Naive thymus-derived CD8-positive, alpha-beta T cell (primary cell): ENCODE data around the gene SMS. TPM values are rescaled to one million over a fixed set of nuclear protein-coding genes. Genes with fewer than 3 reads are reported as not detected.

Experiments
- ATAC-seq, 2 donors: fragments of 150-1000 bp; cut with Tn5 transposase in 1 of 2; sonication (Bioruptor Pico), chemical (Tn5 transposase) in 1 of 2; 1 replicate in 1 of 2; 2 replicates in 1 of 2; pipeline ENCODE4 v1.10.0; 2021; ENCODE audit warnings: mild to moderate bottlenecking in 2 of 2, moderate library complexity in 2 of 2
- POLR2A ChIA-PET: fragments of 350-600 bp; sonication (Branson Sonifier 250); formaldehyde crosslinking; loops from one replicate; lab custom pipeline; 2021; ENCODE audit warnings: antibody characterized with exemption; lab: Charles Lee
- DNase-seq, 10 donors: peaks; one replicate each; pipeline versions ENCODE4 v3.0.0 to v3.0.0-alpha.2; 2020 to 2022
- H3K27ac Mint-ChIP-seq, 10 donors: one replicate each; pipeline ENCODE4 v1.8.0; 2020 to 2022; ENCODE audit warnings: mild to moderate bottlenecking in 10 of 10, mixed read lengths in 10 of 10, moderate library complexity in 4 of 10, inconsistent platforms in 1 of 10
- H3K27me3 Mint-ChIP-seq, 5 donors: one replicate each; pipeline ENCODE4 v1.8.0; 2021 to 2022; ENCODE audit warnings: mixed read lengths in 5 of 5
- H3K36me3 Mint-ChIP-seq, 3 donors: one replicate each; pipeline ENCODE4 v1.8.0; 2020 to 2022; ENCODE audit warnings: mixed read lengths in 3 of 3, mild to moderate bottlenecking in 2 of 3, inconsistent platforms in 1 of 3
- H3K4me1 Mint-ChIP-seq, 4 donors: one replicate each; pipeline ENCODE4 v1.8.0; 2021 to 2022; ENCODE audit warnings: mixed read lengths in 4 of 4
- H3K4me3 Mint-ChIP-seq, 10 donors: one replicate each; pipeline ENCODE4 v1.8.0; 2020 to 2022; ENCODE audit warnings: mild to moderate bottlenecking in 10 of 10, mixed read lengths in 10 of 10, moderate library complexity in 6 of 10, inconsistent platforms in 1 of 10
- H3K9me3 Mint-ChIP-seq, 9 donors: one replicate each; pipeline ENCODE4 v1.8.0; 2020 to 2022; ENCODE audit warnings: mixed read lengths in 9 of 9, mild to moderate bottlenecking in 3 of 9, inconsistent platforms in 1 of 9, moderate library complexity in 1 of 9
- polyA plus RNA-seq, 3 donors: library from polyadenylated mRNA; unstranded; fragments of 300-500 nt; fragmentation: Illumina TruSeq; gene quantifications; one replicate each; pipeline ENCODE4 v1.2.3, GENCODE V29; 2021
- total RNA-seq, 8 experiments: library from RNA in 2 of 8; stranded (reverse) in 2 of 8; gene quantifications; one replicate each; pipeline ENCODE4 v1.2.3 and lab custom pipeline; 2021 to 2026

The SMS gene
- total and polyA plus RNA-seq, 5 experiments from 2014 or later = 19.2 to 39.5 (median 32.7) TPM

DNA sequence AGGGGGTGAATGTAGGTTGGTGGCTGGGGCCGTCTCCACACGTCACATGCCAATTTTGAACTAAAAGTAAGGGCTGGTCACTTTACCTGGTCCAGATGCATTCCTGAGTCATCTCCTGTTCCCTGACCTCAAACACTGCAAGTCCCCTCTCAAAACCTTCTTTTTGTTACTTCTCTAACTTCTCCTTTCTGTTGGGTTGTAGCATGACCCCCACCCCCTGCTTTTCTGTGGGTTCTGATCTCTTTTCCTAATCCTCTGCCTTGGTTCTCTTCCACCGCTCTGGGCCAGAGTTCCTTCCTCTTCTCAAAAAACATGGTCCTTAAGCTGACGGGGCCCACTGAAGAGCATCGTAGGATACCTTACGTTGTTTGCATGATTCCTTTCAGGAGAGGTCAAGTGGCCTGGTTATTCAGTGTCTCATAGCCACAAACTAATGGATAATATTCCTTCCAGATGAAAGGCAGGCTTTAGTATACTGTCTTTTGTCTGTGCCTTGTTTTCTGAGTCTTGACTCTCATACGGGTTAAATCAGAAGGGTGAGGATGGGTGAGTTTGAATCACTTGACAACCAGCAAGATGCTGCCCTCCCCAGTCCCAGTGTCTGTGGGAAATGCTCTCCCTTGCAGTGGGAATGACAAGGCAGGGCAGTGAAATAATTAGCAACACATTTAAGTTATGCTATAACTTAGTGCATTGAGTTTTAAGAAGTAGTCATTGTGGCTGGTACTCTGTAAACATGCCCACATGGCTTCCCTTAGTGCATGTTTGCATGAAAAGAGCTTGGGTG is 15.1 kb downstream of the SMS start:
- no peaks in the 10 kb centered on the region for H3K9me3 Mint-ChIP-seq
- DNase-seq (no peak), ATAC-seq (no peak)
- peaks cover 17 to 52% (median 46%) of the 10 kb centered on the region in 4 donors for H3K4me1 Mint-ChIP-seq
- peaks cover 0 to 4% (median 0%) of the 10 kb centered on the region in 3 donors for H3K36me3 Mint-ChIP-seq
- peak overlapping the region in 1 of 10 donors; percentile 65 for H3K27ac Mint-ChIP-seq
- no peak overlapping the region for H3K4me3 Mint-ChIP-seq
- no peaks in the 10 kb centered on the region for H3K27me3 Mint-ChIP-seq
- POLR2A ChIA-PET = no interaction called here

DNA sequence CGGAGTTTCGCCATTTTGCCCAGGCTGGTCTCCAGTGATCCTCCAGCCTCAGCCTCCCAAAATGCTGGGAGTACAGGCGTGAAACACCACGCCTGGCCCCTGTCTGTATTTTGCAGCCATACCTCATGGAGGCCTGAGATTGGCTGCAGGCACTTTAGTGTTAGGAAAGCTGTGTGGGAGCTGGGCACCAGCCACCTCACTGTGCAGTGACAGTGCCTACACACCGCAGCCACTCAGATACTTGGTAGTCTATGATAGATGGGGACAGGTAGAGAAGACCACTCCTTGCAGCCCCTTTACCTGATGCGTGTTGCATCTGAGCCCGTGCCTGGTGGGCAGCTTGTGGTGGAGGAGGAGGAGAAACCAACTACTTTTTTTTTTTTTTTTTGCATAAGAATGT is 16.3 kb downstream of the SMS start:
- Mint-ChIP-seq H3K36me3 (peaks cover 0 to 4% (median 0%) of the 10 kb centered on the region in 3 donors), H3K27me3 (no peaks in the 10 kb centered on the region), H3K27ac (peak overlapping the region in 1 of 10 donors; percentile 49), H3K4me1 (peaks cover 14 to 52% (median 47%) of the 10 kb centered on the region in 4 donors), H3K9me3 (no peaks in the 10 kb centered on the region), H3K4me3 (no peak overlapping the region)
- DNase-seq (no peak), ATAC-seq (no peak)
- POLR2A ChIA-PET = no interaction called here

DNA sequence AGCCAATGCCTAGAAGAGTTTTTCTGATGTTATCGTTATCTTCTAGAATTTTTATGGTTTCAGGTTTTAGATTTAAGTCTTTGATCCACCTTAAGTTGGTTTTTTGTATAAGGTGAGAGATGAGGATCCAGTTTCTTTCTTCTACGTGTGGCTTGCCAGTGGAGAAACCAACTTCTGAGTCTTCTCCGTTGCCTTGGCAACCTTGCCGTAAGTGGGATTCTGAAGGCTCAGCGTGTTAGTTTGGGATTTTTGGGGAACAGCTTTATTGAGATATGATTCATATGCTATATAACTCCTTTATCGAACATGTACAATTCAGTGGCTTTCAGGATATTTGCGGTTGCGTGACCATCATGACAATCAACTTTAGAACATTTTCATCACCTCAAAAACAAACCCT is 17.7 kb downstream of the SMS start:
- POLR2A ChIA-PET = no interaction called here
- ATAC-seq = no peak
- H3K27ac Mint-ChIP-seq = no peak overlapping the region

GRCh38 chrX:21958916-21959315 is 18.4 kb downstream of the SMS start:
- POLR2A ChIA-PET = no interaction called here

More for the DNA sequence above, 17.7 kb downstream of the SMS start:
- Mint-ChIP-seq H3K4me1 (peaks cover 13 to 45% (median 43%) of the 10 kb centered on the region in 4 donors), H3K27me3 (no peaks in the 10 kb centered on the region), H3K36me3 (peaks cover 0 to under 1% (median 0%) of the 10 kb centered on the region in 3 donors), H3K9me3 (no peaks in the 10 kb centered on the region), H3K4me3 (no peak overlapping the region)
- no peak for DNase-seq

GRCh38 chrX:21959362-21960051 is 19.0 kb downstream of the SMS start:
- peak overlapping the region in 3 of 10 donors; percentile 22 to 76 (median 37) for H3K27ac Mint-ChIP-seq
- ATAC-seq (no peak), DNase-seq (no peak)
- H3K27me3 Mint-ChIP-seq = no peaks in the 10 kb centered on the region
- H3K4me1 Mint-ChIP-seq = peaks cover 12 to 43% (median 42%) of the 10 kb centered on the region in 4 donors
- no peaks in the 10 kb centered on the region for H3K9me3 Mint-ChIP-seq
- no peaks in the 10 kb centered on the region for H3K36me3 Mint-ChIP-seq
- no peak overlapping the region for H3K4me3 Mint-ChIP-seq
- POLR2A ChIA-PET = no interaction called here

More at GRCh38 chrX:21958916-21959315, 18.4 kb downstream of the SMS start:
- H3K9me3 Mint-ChIP-seq = no peaks in the 10 kb centered on the region
- no peak overlapping the region for H3K4me3 Mint-ChIP-seq
- H3K27ac Mint-ChIP-seq = no peak overlapping the region
- DNase-seq (no peak), ATAC-seq (no peak)
- peaks cover 12 to 43% (median 41%) of the 10 kb centered on the region in 4 donors for H3K4me1 Mint-ChIP-seq
- H3K27me3 Mint-ChIP-seq = no peaks in the 10 kb centered on the region
- no peaks in the 10 kb centered on the region for H3K36me3 Mint-ChIP-seq

GRCh38 chrX:21960569-21961541 is 20.3 kb downstream of the SMS start:
- ATAC-seq (no peak), DNase-seq (no peak)
- peaks cover 10 to 37% (median 36%) of the 10 kb centered on the region in 4 donors for H3K4me1 Mint-ChIP-seq
- no peaks in the 10 kb centered on the region for H3K9me3 Mint-ChIP-seq
- no peaks in the 10 kb centered on the region for H3K27me3 Mint-ChIP-seq
- POLR2A ChIA-PET = no interaction called here
- no peak overlapping the region for H3K4me3 Mint-ChIP-seq
- H3K36me3 Mint-ChIP-seq = no peaks in the 10 kb centered on the region
- H3K27ac Mint-ChIP-seq = peak overlapping the region in 5 of 10 donors; percentile 3 to 34 (median 28)

DNA sequence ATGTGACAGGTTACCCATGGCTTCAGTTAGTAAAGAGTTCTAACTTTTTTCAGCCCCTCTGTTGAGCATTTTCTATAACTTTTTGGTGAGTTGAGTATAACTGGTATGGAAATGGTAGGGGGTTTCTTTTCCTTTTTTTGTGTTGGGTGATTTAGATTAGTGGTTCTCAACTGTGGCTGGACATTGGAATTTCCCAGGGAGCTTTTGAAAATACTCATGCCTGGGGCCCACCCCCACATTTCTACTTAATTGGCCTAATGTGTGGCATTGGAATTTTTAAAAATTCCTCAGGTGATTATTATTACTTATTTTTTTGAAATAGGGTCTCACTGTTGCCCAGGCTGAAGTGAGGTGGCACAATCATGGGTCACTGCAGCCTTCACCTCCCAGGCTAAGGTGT is 21.9 kb downstream of the SMS start:
- Mint-ChIP-seq H3K4me1 (peaks cover 10 to 37% (median 34%) of the 10 kb centered on the region in 4 donors), H3K4me3 (no peak overlapping the region), H3K36me3 (peaks cover 0 to 4% (median 0%) of the 10 kb centered on the region in 3 donors), H3K27me3 (no peaks in the 10 kb centered on the region), H3K27ac (no peak overlapping the region), H3K9me3 (no peaks in the 10 kb centered on the region)
- POLR2A ChIA-PET = no interaction called here
- no peak for DNase-seq
- ATAC-seq = no peak

- DNase-seq (no peak), ATAC-seq (no peak)
- no peak overlapping the region for H3K27ac Mint-ChIP-seq
- H3K36me3 Mint-ChIP-seq = peaks cover 0 to 9% (median 0%) of the 10 kb centered on the region in 3 donors
- peaks cover 10 to 29% (median 27%) of the 10 kb centered on the region in 4 donors for H3K4me1 Mint-ChIP-seq
- POLR2A ChIA-PET = no interaction called here
- H3K9me3 Mint-ChIP-seq = no peaks in the 10 kb centered on the region
- no peaks in the 10 kb centered on the region for H3K27me3 Mint-ChIP-seq
- H3K4me3 Mint-ChIP-seq = no peak overlapping the region
Measured at GRCh38 chrX:21963269-21963668, 22.8 kb downstream of the SMS start.

DNA sequence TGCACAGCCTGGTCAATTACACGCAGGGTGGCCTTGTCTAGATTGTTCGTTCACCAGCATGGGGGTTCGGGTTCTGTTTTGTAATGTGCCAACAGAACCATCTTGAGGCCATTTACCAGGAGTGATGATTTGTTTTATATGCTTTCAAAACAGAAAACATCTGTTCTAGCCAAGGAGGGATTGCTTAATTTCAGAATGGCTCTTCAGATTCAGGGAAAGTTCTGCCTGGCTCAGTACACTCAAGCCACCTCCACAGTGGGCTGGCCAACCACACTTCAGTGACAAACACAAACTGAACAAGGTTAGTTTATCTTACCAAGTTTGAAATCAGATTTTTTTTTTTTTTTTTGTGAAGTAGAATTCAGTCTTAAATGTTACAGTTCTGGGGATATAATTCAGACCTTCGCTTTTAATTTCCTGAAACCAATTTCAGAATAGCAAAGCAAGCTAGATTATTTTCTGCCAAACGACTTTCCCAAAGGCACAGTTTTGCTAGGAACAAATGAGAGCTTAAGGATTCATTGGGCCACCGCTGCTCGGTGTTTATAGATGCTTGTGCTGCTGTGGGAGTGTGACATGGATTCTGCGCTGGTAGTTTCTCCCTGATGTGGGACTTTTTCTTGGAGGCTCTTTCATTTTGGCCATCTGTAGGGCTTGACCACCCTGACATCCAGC is 23.4 kb downstream of the SMS start:
- Mint-ChIP-seq H3K27ac (no peak overlapping the region), H3K9me3 (no peaks in the 10 kb centered on the region), H3K4me3 (no peak overlapping the region), H3K36me3 (peaks cover 0 to 12% (median 0%) of the 10 kb centered on the region in 3 donors), H3K4me1 (peaks cover 10 to 23% (median 21%) of the 10 kb centered on the region in 4 donors), H3K27me3 (no peaks in the 10 kb centered on the region)
- POLR2A ChIA-PET = interaction anchor here (0.7 kb wide), 2 partner anchors 23 to 26 kb away, joined by 3 to 4 read pairs; no protein-coding TSS in a partner anchor
- ATAC-seq (no peak), DNase-seq (no peak)

- DNase-seq = no peak
- Mint-ChIP-seq H3K4me1 (peaks cover 0 to 5% (median 1%) of the 10 kb centered on the region in 4 donors), H3K4me3 (no peak overlapping the region), H3K36me3 (peaks cover 0 to 22% (median 0%) of the 10 kb centered on the region in 3 donors), H3K9me3 (no peaks in the 10 kb centered on the region), H3K27ac (no peak overlapping the region), H3K27me3 (no peaks in the 10 kb centered on the region)
- ATAC-seq = no peak
- POLR2A ChIA-PET = no interaction called here
Measured at GRCh38 chrX:21966866-21967265, 26.4 kb downstream of the SMS start.

GRCh38 chrX:21968333-21968732 is 27.8 kb downstream of the SMS start:
- no peak for ATAC-seq
- DNase-seq = no peak
- no peaks in the 10 kb centered on the region for H3K9me3 Mint-ChIP-seq
- H3K4me3 Mint-ChIP-seq = no peak overlapping the region
- peaks cover 3 to 16% (median 11%) of the 10 kb centered on the region in 4 donors for H3K4me1 Mint-ChIP-seq
- H3K27me3 Mint-ChIP-seq = no peaks in the 10 kb centered on the region
- POLR2A ChIA-PET = no interaction called here
- H3K27ac Mint-ChIP-seq = no peak overlapping the region
- H3K36me3 Mint-ChIP-seq = peaks cover 0 to 22% (median 0%) of the 10 kb centered on the region in 3 donors

- no peaks in the 10 kb centered on the region for H3K9me3 Mint-ChIP-seq
- H3K4me1 Mint-ChIP-seq = peaks cover 8 to 27% (median 23%) of the 10 kb centered on the region in 4 donors
- peak overlapping the region in 4 of 10 donors; percentile 4 to 72 (median 28) for H3K27ac Mint-ChIP-seq
- no peak overlapping the region for H3K4me3 Mint-ChIP-seq
- peaks cover 0 to 22% (median 0%) of the 10 kb centered on the region in 3 donors for H3K36me3 Mint-ChIP-seq
- ATAC-seq = no peak
- POLR2A ChIA-PET = no interaction called here
- H3K27me3 Mint-ChIP-seq = no peaks in the 10 kb centered on the region
- no peak for DNase-seq
Measured at GRCh38 chrX:21970326-21970725, 29.8 kb downstream of the SMS start.
